Measurements from ENCODE around the gene PSMD9.

DNA sequence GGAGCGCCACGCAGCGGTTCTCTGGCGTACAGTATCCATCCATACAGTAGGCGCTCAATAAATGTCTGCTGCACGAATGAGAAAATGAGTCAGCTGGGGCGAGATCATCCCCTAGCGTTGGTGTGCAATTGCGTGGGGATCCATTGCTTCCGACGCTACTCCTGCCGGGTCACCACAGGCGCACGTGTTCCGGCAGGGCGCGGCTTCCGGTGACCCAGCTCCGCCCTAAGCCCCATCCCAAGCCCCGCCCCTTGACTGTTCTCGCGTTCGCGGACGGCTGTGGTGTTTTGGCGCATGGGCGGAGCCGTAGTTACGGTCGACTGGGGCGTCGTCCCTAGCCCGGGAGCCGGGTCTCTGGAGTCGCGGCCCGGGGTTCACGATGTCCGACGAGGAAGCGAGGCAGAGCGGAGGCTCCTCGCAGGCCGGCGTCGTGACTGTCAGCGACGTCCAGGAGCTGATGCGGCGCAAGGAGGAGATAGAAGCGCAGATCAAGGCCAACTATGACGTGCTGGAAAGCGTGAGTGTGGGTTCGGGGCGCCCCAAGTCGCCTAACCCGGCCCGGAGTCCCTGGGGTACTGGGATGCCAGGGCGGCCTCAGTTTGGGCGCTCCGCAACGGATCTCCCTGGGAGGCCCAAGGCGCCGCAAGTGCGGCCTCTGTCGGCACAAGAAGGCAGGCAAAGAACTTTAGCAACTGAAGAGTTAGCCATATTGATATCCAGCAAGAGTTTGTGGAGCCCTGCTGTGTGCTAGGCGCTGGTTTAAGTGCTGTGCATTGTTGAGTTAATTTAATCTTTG lies at the start of gene PSMD9:
- TF ChIP-seq, protein P1, sequence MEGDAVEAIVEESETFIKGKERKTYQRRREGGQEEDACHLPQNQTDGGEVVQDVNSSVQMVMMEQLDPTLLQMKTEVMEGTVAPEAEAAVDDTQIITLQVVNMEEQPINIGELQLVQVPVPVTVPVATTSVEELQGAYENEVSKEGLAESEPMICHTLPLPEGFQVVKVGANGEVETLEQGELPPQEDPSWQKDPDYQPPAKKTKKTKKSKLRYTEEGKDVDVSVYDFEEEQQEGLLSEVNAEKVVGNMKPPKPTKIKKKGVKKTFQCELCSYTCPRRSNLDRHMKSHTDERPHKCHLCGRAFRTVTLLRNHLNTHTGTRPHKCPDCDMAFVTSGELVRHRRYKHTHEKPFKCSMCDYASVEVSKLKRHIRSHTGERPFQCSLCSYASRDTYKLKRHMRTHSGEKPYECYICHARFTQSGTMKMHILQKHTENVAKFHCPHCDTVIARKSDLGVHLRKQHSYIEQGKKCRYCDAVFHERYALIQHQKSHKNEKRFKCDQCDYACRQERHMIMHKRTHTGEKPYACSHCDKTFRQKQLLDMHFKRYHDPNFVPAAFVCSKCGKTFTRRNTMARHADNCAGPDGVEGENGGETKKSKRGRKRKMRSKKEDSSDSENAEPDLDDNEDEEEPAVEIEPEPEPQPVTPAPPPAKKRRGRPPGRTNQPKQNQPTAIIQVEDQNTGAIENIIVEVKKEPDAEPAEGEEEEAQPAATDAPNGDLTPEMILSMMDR (conservative IDR thresholded peaks at IDR 0.05; ENCODE audit: low read depth, low read length), result peak; percentile 63
- TF ChIP-seq EZH2 (IDR thresholded peaks at IDR 0.05; ENCODE audit: borderline replicate concordance, low read depth, low read length, poor library complexity, severe bottlenecking), result no peak
